ENCODE results near the gene RNASE4. TPM values are rescaled to one million over a fixed set of nuclear protein-coding genes. Genes with fewer than 3 reads are reported as not detected.

Gene RNASE4
- total RNA-seq = 100 to 1,000 TPM; 171 to 355 (median 289) TPM

GRCh38 chr14:20683891-20684661, at the start of gene RNASE4:
Gene RNASE4, plus strand, starts transcription at chr14:20684560. Its CDS starts 14,812 bp downstream, at chr14:20699372.
- TF ChIP-seq CTCF (IDR thresholded peaks at IDR 0.05; ENCODE audit: low read depth) = no peak

GRCh38 chr14:20641591-20641990, 42.8 kb upstream of the RNASE4 start, which contains the start of gene OR6S1:
Gene OR6S1, minus strand, starts transcription at chr14:20641691. Its CDS starts 0 bp downstream, at chr14:20641691.
- TF ChIP-seq CTCF (IDR thresholded peaks at IDR 0.05; ENCODE audit: low read depth) = no peak

- no peak for TF ChIP-seq CTCF (IDR thresholded peaks at IDR 0.05; ENCODE audit: low read depth)
Observed at GRCh38 chr14:20642182-20642581, 42.2 kb upstream of the RNASE4 start.

- no peak for TF ChIP-seq CTCF (IDR thresholded peaks at IDR 0.05; ENCODE audit: low read depth)
Observed at GRCh38 chr14:20644520-20644919, 39.8 kb upstream of the RNASE4 start.

GRCh38 chr14:20645481-20645880, 38.9 kb upstream of the RNASE4 start:
- TF ChIP-seq CTCF (IDR thresholded peaks at IDR 0.05; ENCODE audit: low read depth) = no peak

- TF ChIP-seq CTCF (IDR thresholded peaks at IDR 0.05; ENCODE audit: low read depth) = no peak
Observed at GRCh38 chr14:20652996-20653975, 31.1 kb upstream of the RNASE4 start.

GRCh38 chr14:20655851-20656250, 28.5 kb upstream of the RNASE4 start:
- TF ChIP-seq CTCF (IDR thresholded peaks at IDR 0.05; ENCODE audit: low read depth) = no peak

All from subcutaneous adipose tissue (tissue), 4 donors.